Measurements from ENCODE around the gene ADAMTS6. TPM values are rescaled to one million over a fixed set of nuclear protein-coding genes. Genes with fewer than 3 reads are reported as not detected.
A peak's percentile ranks its signal among the peaks of the same experiment; 100 is the strongest.
"Not testable (repeated sequence)": the region's sequence is repeated elsewhere in the genome, so short reads cannot be mapped to it uniquely, and the experiment has no call there.

The ADAMTS6 gene
- total RNA-seq, 6 experiments from 2014 or later = 23.1 to 29.9 (median 28.3) TPM

DNA sequence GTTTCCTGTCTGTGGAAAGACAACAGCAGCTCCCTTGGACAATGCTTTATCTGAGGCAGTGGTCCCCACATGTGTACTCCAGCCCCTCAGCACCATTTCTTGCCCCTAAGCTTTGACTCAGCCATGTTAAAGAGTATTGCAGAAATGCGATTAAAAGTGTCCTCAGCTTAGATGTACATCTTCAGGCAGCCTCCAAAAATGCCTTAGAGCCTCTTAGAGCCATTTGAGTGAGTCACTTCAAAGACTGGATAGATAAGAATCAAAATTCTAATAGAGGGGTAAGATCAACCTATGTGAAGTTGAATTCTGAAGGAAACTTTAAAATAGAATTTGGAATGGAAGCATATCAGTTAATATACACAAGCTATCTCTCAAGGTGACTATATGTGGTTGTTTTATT is 296.3 kb downstream of the ADAMTS6 start:
- Mint-ChIP-seq H3K36me3 (ENCODE audit: low read depth) (peaks cover 55% of the 10 kb centered on the region), H3K9me3 (no peaks in the 10 kb centered on the region), H3K27ac (peak overlapping the region; percentile 92), H3K4me3 (peak overlapping the region; percentile 38), H3K4me1 (ENCODE audit: low read depth) (peaks cover 62% of the 10 kb centered on the region), H3K27me3 (ENCODE audit: insufficient read depth) (peaks cover 4% of the 10 kb centered on the region)
- DNase-seq = peak; percentile 47
- TF ChIP-seq CTCF (IDR thresholded peaks at IDR 0.05) = no peak

GRCh38 chr5:65184780-65185179 is 296.9 kb downstream of the ADAMTS6 start:
- peak overlapping the region; percentile 92 for H3K27ac Mint-ChIP-seq
- H3K9me3 Mint-ChIP-seq = no peaks in the 10 kb centered on the region
- H3K4me1 Mint-ChIP-seq (ENCODE audit: low read depth) = peaks cover 55% of the 10 kb centered on the region
- H3K4me3 Mint-ChIP-seq = peak overlapping the region; percentile 22; the same call in 1 of the 2 replicates
- TF ChIP-seq CTCF (IDR thresholded peaks at IDR 0.05) = no peak
- H3K36me3 Mint-ChIP-seq (ENCODE audit: low read depth) = peaks cover 62% of the 10 kb centered on the region
- DNase-seq = no peak
- peaks cover 4% of the 10 kb centered on the region for H3K27me3 Mint-ChIP-seq (ENCODE audit: insufficient read depth)

DNA sequence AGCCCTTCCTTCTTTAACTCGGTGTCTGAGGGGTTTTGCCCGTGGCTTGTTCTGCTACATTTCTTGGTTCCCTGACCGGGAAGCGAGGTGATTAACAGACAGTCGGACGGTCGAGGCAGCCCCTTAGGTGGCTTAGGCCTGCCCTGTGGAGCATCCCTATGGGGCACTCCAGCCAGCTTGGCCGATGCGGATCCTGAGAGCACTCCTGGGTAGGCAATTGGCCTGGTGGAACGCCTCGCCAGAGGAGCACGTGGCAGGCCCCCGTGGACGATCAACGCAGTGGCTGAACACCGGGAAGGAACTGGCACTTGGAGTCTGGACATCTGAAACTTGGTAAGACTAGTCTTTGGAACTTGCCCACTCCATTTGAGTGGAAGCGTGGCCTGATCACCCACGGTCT is 307.5 kb downstream of the ADAMTS6 start:
- peaks cover 77% of the 10 kb centered on the region for H3K36me3 Mint-ChIP-seq (ENCODE audit: low read depth)
- DNase-seq; H3K27me3 Mint-ChIP-seq (ENCODE audit: insufficient read depth); H3K4me3 Mint-ChIP-seq; H3K9me3 Mint-ChIP-seq; H3K27ac Mint-ChIP-seq: not testable (repeated sequence)
- peaks cover 14% of the 10 kb centered on the region for H3K4me1 Mint-ChIP-seq (ENCODE audit: low read depth)

- TF ChIP-seq CTCF (IDR thresholded peaks at IDR 0.05) = no peak
- peak overlapping the region; percentile 29; the same call in 1 of the 2 replicates for H3K27ac Mint-ChIP-seq
- H3K9me3 Mint-ChIP-seq = peaks cover 4% of the 10 kb centered on the region; the same call in 1 of the 2 replicates
- DNase-seq = no peak
- H3K4me1 Mint-ChIP-seq (ENCODE audit: low read depth) = peaks cover 14% of the 10 kb centered on the region
- peaks cover 3% of the 10 kb centered on the region; the same call in 1 of the 2 replicates for H3K27me3 Mint-ChIP-seq (ENCODE audit: insufficient read depth)
- H3K36me3 Mint-ChIP-seq (ENCODE audit: low read depth) = peaks cover 69% of the 10 kb centered on the region
- no peak overlapping the region for H3K4me3 Mint-ChIP-seq
Observed at GRCh38 chr5:65173130-65173525, 308.6 kb downstream of the ADAMTS6 start.

DNA sequence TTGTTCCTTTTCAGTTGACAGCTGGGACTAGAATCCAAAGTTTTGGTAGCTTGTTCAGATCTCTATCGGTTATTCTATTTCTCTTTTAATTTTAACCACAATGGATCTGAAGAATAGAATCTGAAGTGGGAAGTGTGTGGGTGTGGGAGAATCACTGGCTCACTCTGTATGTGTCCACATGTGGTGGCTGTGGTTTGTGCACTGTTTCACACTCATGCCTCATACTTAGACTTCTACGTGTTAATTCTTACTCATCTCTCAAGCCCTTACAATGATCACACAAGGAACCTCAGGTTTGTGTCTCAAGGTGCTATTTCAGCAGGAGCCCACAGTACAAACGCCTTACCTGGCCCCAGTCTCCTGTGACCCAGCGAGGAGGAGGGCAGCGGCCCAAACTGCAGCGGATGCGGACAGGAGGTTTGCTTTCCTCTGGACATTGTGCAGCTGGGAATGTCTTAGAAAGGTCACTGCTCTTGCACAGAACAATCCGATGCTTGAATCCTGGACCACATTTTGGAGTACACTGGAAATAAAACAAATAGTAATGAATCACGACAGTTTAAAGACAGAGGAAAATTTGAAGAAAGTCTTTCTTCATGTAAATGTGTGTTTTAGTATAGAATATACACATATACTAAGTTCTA is 309.1 kb downstream of the ADAMTS6 start:
- Mint-ChIP-seq H3K9me3 (peaks cover 4% of the 10 kb centered on the region; the same call in 1 of the 2 replicates), H3K4me3 (no peak overlapping the region), H3K36me3 (ENCODE audit: low read depth) (peaks cover 66% of the 10 kb centered on the region), H3K4me1 (ENCODE audit: low read depth) (peaks cover 14% of the 10 kb centered on the region), H3K27ac (peak overlapping the region; percentile 29; the same call in 1 of the 2 replicates), H3K27me3 (ENCODE audit: insufficient read depth) (peaks cover 3% of the 10 kb centered on the region; the same call in 1 of the 2 replicates)
- DNase-seq = no peak
- TF ChIP-seq CTCF (IDR thresholded peaks at IDR 0.05) = no peak

DNA sequence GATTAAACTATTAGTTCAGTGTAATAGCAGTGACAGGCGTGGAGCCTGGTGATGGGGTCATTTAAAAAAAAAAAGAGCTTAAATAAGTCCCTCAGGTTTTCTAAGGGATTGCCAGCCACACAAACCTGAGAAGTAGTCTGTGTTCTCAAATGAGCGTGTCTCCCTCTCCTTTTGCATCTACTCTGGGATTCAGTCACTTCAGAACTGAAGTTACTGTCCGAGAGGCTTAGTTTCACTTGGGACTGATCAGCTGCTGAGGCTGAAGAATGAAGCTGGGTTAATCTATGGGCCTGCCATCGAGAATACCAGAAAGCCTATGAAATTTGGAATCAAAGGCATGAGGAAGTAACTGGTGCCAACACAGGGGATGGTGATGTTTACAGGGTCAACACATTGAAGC is 310.1 kb downstream of the ADAMTS6 start:
- no peak for TF ChIP-seq CTCF (IDR thresholded peaks at IDR 0.05)
- no peak for DNase-seq
- Mint-ChIP-seq H3K27me3 (ENCODE audit: insufficient read depth) (peaks cover 3% of the 10 kb centered on the region; the same call in 1 of the 2 replicates), H3K4me3 (no peak overlapping the region), H3K36me3 (ENCODE audit: low read depth) (peaks cover 59% of the 10 kb centered on the region), H3K27ac (no peak overlapping the region), H3K9me3 (peaks cover 4% of the 10 kb centered on the region; the same call in 1 of the 2 replicates), H3K4me1 (ENCODE audit: low read depth) (peaks cover 14% of the 10 kb centered on the region)

Data from HFFc6 (cell line).